Natural killer cell (primary cell): Measurements from ENCODE around the gene TRPC4. TPM values are rescaled to one million over a fixed set of nuclear protein-coding genes. Genes with fewer than 3 reads are reported as not detected.

Experiments
- ATAC-seq, 3 donors: fragments of 150-1000 bp in 2 of 3; fragments of 200-7000 bp in 1 of 3; cut with Tn5 transposase; 1 replicate in 1 of 3; 2 replicates in 2 of 3; pipeline ENCODE4 v1.10.0; 2021; ENCODE audit warnings: mild to moderate bottlenecking in 2 of 3, moderate library complexity in 2 of 3
- DNase-seq, 2 donors: peaks; one replicate each; pipeline versions ENCODE4 v3.0.0 to v3.0.0-alpha.2; 2013 to 2021; ENCODE audit warnings: mixed read lengths in 1 of 2
- H3K27ac ChIP-seq: one replicate; pipeline ENCODE4 v1.5.1; 2013; ENCODE audit warnings: mild to moderate bottlenecking, low read length
- H3K27me3 ChIP-seq: one replicate; pipeline ENCODE4 v1.6.1; 2013; ENCODE audit warnings: low read length; ENCODE audit not compliant: control insufficient read depth, insufficient read depth
- H3K36me3 ChIP-seq: one replicate; pipeline ENCODE4 v1.6.1; 2013; ENCODE audit warnings: low read length; ENCODE audit not compliant: control insufficient read depth, insufficient read depth
- H3K4me1 ChIP-seq: one replicate; pipeline ENCODE4 v1.6.1; 2013; ENCODE audit warnings: low read length; ENCODE audit not compliant: control insufficient read depth, insufficient read depth
- H3K4me3 ChIP-seq: one replicate; pipeline ENCODE4 v1.5.1; 2013; ENCODE audit warnings: low read length
- H3K9me3 ChIP-seq: one replicate; pipeline ENCODE4 v1.6.1; 2013; ENCODE audit warnings: low read length; ENCODE audit not compliant: control insufficient read depth, insufficient read depth
- H3K27ac Mint-ChIP-seq, 2 donors: one replicate each; pipeline ENCODE4 v1.8.0; 2022; ENCODE audit warnings: mild to moderate bottlenecking in 2 of 2, mixed read lengths in 2 of 2, moderate library complexity in 1 of 2
- H3K27me3 Mint-ChIP-seq, 2 donors: one replicate each; pipeline ENCODE4 v1.8.0; 2022; ENCODE audit warnings: low read depth in 2 of 2, mixed read lengths in 2 of 2
- H3K36me3 Mint-ChIP-seq: one replicate; pipeline ENCODE4 v1.8.0; 2022; ENCODE audit warnings: mixed read lengths
- H3K4me1 Mint-ChIP-seq, 2 donors: one replicate each; pipeline ENCODE4 v1.8.0; 2022; ENCODE audit warnings: mixed read lengths in 2 of 2
- H3K4me3 Mint-ChIP-seq: one replicate; pipeline ENCODE4 v1.8.0; 2022; ENCODE audit warnings: mild to moderate bottlenecking, moderate library complexity, mixed read lengths
- H3K9me3 Mint-ChIP-seq, 2 donors: one replicate each; pipeline ENCODE4 v1.8.0; 2022; ENCODE audit warnings: mixed read lengths in 2 of 2
- WGBS: methylation state at CpG from one replicate; pipeline ENCODE4 v1.1.7; 2013; ENCODE audit warnings: missing lambda C conversion rate; ENCODE audit not compliant: insufficient coverage; 5-methylcytosine and 5-hydroxymethylcytosine counted together
- intact Hi-C: fragments of 100-400 bp; cut with micrococcal nuclease; formaldehyde crosslinking; loops from one replicate; pipeline ENCODE4 v1.14.2; 2022
- total RNA-seq, 4 donors: library from RNA; stranded (reverse); fragments of 120-200 nt in 1 of 4; gene quantifications; one replicate each; pipeline versions ENCODE4 v1.2.3 to v1.2.4, GENCODE V29; 2013 to 2022
- TF ChIP-seq, protein P1 (sequence below): fragments of 200-600 bp; IDR thresholded peaks from one replicate; pipeline ENCODE4 v1.8.0; 2022; ENCODE audit warnings: antibody characterized with exemption

The TRPC4 gene
- total RNA-seq, 3 donors from 2014 or later (not counting 1 experiment from before 2014, with no cell fraction given), result not detected

DNA sequence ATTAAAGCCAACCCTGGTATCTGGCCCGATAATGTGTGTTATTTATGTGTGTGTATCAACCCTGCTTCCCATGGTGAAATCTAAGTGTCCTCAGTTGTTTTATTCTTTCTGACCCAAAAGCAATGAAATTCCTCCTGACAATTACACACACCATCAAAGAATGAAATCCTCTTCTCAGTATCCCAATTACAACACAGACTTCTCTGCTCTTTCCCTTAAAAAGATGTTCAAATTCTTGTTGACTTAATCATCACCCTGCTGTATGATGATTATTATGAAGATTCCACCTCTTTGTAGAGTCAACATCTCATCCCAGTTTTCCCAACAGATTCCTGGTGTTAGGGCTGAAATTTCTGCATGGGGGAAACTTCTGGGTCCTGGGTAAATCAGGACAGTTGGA is 8.9 kb upstream of the TRPC4 start:
- Histone ChIP-seq H3K36me3 (no peaks in the 10 kb centered on the region), H3K4me3 (no peak overlapping the region), H3K27ac (no peak overlapping the region), H3K9me3 (no peaks in the 10 kb centered on the region), H3K27me3 (no peaks in the 10 kb centered on the region), H3K4me1 (no peaks in the 10 kb centered on the region)
- TF ChIP-seq, protein P1, sequence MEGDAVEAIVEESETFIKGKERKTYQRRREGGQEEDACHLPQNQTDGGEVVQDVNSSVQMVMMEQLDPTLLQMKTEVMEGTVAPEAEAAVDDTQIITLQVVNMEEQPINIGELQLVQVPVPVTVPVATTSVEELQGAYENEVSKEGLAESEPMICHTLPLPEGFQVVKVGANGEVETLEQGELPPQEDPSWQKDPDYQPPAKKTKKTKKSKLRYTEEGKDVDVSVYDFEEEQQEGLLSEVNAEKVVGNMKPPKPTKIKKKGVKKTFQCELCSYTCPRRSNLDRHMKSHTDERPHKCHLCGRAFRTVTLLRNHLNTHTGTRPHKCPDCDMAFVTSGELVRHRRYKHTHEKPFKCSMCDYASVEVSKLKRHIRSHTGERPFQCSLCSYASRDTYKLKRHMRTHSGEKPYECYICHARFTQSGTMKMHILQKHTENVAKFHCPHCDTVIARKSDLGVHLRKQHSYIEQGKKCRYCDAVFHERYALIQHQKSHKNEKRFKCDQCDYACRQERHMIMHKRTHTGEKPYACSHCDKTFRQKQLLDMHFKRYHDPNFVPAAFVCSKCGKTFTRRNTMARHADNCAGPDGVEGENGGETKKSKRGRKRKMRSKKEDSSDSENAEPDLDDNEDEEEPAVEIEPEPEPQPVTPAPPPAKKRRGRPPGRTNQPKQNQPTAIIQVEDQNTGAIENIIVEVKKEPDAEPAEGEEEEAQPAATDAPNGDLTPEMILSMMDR, result no peak
- Mint-ChIP-seq H3K4me3 (no peak overlapping the region), H3K27ac (no peak overlapping the region), H3K9me3 (peaks cover 8 to 10% of the 10 kb centered on the region in 2 donors), H3K4me1 (no peaks in the 10 kb centered on the region), H3K27me3 (no peaks in the 10 kb centered on the region), H3K36me3 (no peaks in the 10 kb centered on the region)
- intact Hi-C loops, result no loop called here
- ATAC-seq, result no peak
- WGBS, result no CpG with 5 or more reads among the region's 1 CpG
- DNase-seq, result no peak

DNA sequence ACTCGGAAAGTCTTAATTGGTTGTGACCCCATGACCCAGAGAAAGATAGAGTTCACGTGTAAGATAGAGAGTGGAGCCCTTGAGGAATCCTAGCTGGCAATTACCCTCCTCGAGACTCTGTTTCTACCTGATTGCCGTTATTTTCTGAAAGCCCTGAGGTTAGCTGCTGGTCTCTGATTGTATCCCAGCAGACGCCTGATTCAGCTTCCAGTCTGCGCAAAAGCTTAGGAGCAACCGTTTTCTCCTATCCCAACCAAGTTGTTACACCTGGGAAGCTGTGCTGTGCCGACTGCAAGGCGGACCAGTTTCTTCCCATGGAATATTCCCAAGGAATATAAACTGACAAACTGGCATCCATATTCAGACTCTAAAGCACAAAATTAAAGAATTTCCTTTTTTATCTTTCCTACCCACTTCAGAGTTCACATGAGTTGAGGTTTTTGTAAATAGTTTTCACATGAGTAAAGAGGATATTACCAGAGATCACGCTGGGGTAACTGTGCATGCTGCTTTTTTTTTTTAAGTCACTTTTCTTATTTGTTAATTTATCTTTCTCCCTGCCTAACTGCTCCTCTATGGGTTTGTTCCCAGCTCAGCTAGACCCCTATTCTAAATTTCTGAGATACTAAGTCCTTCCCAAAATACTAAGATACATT is 1.5 kb upstream of the TRPC4 start:
- no peaks in the 10 kb centered on the region for H3K4me1 Mint-ChIP-seq
- H3K4me3 Mint-ChIP-seq, result no peak overlapping the region
- peaks cover 8 to 9% of the 10 kb centered on the region in 2 donors for H3K27me3 Mint-ChIP-seq
- no peaks in the 10 kb centered on the region for H3K36me3 ChIP-seq
- no peak overlapping the region for H3K27ac Mint-ChIP-seq
- H3K4me1 ChIP-seq, result no peaks in the 10 kb centered on the region
- peaks cover 5 to 8% of the 10 kb centered on the region in 2 donors for H3K9me3 Mint-ChIP-seq
- H3K4me3 ChIP-seq, result no peak overlapping the region
- intact Hi-C loops, result no loop called here
- H3K36me3 Mint-ChIP-seq, result no peaks in the 10 kb centered on the region
- peaks cover 13% of the 10 kb centered on the region for H3K27me3 ChIP-seq
- ATAC-seq (no peak), DNase-seq (no peak)
- TF ChIP-seq, protein P1, result no peak
- no peak overlapping the region for H3K27ac ChIP-seq
- H3K9me3 ChIP-seq, result peaks cover 2% of the 10 kb centered on the region
- WGBS, result 72% methylated on average over 10 of the region's 10 CpGs

DNA sequence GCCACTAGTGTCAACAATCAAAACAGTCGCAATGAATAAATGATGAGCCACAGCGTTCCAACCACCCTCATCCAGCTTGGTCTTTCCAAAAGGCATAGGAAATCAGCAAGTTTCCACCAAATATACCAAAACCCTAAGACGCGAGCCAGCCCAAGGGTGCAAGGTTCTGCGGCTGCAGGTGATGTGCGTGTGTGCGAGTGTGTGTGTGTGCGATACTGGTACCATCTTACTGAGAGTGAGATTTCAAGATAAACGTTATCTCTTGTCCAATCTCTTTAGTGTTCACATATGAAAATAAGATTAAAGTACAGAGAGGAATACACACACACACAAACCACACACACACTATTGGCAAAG is 895 bp upstream of the TRPC4 start:
- H3K4me1 ChIP-seq, result no peaks in the 10 kb centered on the region
- Mint-ChIP-seq H3K36me3 (no peaks in the 10 kb centered on the region), H3K27me3 (peaks cover 8 to 9% of the 10 kb centered on the region in 2 donors), H3K4me3 (no peak overlapping the region), H3K4me1 (no peaks in the 10 kb centered on the region), H3K9me3 (peaks cover 5 to 6% of the 10 kb centered on the region in 2 donors), H3K27ac (no peak overlapping the region)
- no peaks in the 10 kb centered on the region for H3K36me3 ChIP-seq
- peaks cover 2% of the 10 kb centered on the region for H3K9me3 ChIP-seq
- WGBS, result 53% methylated on average over 4 of the region's 9 CpGs
- H3K27me3 ChIP-seq, result peaks cover 13% of the 10 kb centered on the region
- ATAC-seq (no peak), DNase-seq (no peak)
- H3K27ac ChIP-seq, result no peak overlapping the region
- TF ChIP-seq, protein P1, result no peak
- H3K4me3 ChIP-seq, result no peak overlapping the region
- intact Hi-C loops, result no loop called here

DNA sequence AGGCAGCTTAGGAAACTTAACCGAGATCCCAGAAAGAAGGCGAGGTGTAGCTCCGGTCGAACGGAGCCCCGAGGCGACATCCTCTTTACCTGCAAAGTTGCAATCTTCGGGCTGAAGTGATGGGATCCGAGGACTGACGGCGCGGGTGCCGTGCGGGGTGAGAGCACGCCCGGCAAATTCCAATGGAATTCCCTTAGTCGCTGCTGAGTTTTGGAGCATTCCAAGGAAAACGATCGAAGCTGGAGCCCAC is 141 bp downstream of the TRPC4 start:
- Mint-ChIP-seq H3K4me3 (no peak overlapping the region), H3K9me3 (peaks cover 0 to 5% of the 10 kb centered on the region in 2 donors), H3K27me3 (peaks cover 8 to 9% of the 10 kb centered on the region in 2 donors), H3K36me3 (no peaks in the 10 kb centered on the region), H3K27ac (no peak overlapping the region), H3K4me1 (no peaks in the 10 kb centered on the region)
- 5% methylated on average over 19 of the region's 19 CpGs for WGBS
- ATAC-seq (no peak), DNase-seq (no peak)
- intact Hi-C loops, result no loop called here
- Histone ChIP-seq H3K4me1 (no peaks in the 10 kb centered on the region), H3K27ac (no peak overlapping the region), H3K36me3 (no peaks in the 10 kb centered on the region), H3K4me3 (no peak overlapping the region), H3K9me3 (peaks cover 2% of the 10 kb centered on the region), H3K27me3 (peaks cover 13% of the 10 kb centered on the region)
- TF ChIP-seq, protein P1, result no peak
